Mucosa of descending colon (tissue), 3 donors: ENCODE results near the gene TMEM247. TPM values are rescaled to one million over a fixed set of nuclear protein-coding genes. Genes with fewer than 3 reads are reported as not detected.

ENCODE experiments used
- ATAC-seq: fragments of 200-7000 bp; cut with Tn5 transposase; one replicate; pipeline ENCODE4 v1.9.1; 2020; ENCODE audit warnings: mild to moderate bottlenecking, moderate library complexity
- DNase-seq, 3 donors: peaks; one replicate each; pipeline ENCODE4 v3.0.0-alpha.2; 2020
- H3K36me3 ChIP-seq: fragments of 200-600 bp; one replicate; pipeline ENCODE4 v1.8.0; 2021; ENCODE audit warnings: low read depth, mild to moderate bottlenecking
- H3K4me1 ChIP-seq: fragments of 200-600 bp; one replicate; pipeline ENCODE4 v1.8.0; 2021; ENCODE audit warnings: low read depth, mild to moderate bottlenecking
- H3K4me3 ChIP-seq: fragments of 200-600 bp; one replicate; pipeline ENCODE4 v1.8.0; 2021; ENCODE audit warnings: mild to moderate bottlenecking
- H3K9me3 ChIP-seq: fragments of 200-600 bp; one replicate; pipeline ENCODE4 v1.8.0; 2021; ENCODE audit warnings: mild to moderate bottlenecking
- CTCF ChIP-seq: fragments of 200-600 bp; IDR thresholded peaks from one replicate; pipeline ENCODE4 v1.8.0; 2022; ENCODE audit warnings: antibody characterized with exemption, mild to moderate bottlenecking
- intact Hi-C, 2 donors: fragments of 100-400 bp; cut with DNase I in 1 of 2; cut with micrococcal nuclease in 1 of 2; formaldehyde crosslinking; loops; one replicate each; pipeline versions ENCODE4 v1.11.0 to v1.11.1; 2022; cut with DNase I, micrococcal nuclease
- total RNA-seq, 3 donors: library from RNA; stranded (reverse); fragmentation: NEBNext Ultra II Directional in 2 of 3; extraction: Animal tissue kit (Norgen Biotek cat#: 25700) in 2 of 3; gene quantifications; one replicate each; pipeline versions ENCODE4 v1.2.1 to v1.2.4, GENCODE V29; 2021 to 2023
- donor health status: DM: no; HTN: no; CAD: no; lungs with moderate emphysema.
- donor health status: DM: no; HTN: no; CAD: no.
- donor health status: DM: no; HTN: yes; CAD: no.

The TMEM247 gene
- total RNA-seq, 3 donors from 2014 or later = not detected

DNA sequence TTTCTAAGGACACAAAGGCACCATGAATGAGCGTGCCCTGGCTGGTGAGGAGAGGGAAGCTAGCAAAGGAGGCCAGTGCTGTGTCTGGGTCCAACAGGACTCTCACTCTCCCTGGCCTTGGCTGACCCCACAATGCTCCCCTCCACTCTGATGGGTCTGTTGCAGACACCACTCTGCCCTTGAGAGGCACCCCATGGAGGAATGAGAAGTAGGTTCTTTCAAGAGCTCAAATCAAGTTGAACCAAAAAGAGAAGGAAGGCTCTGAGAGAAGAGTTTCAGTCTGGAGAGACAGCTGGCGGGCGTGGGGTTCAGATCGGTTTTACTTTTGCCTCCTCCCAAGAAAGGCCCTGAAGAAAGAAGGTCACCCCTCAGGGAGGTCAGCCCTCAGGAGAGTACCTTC is 18.4 kb downstream of the TMEM247 start:
- Histone ChIP-seq H3K4me3 (no peak overlapping the region), H3K36me3 (no peaks in the 10 kb centered on the region), H3K4me1 (no peaks in the 10 kb centered on the region), H3K9me3 (no peaks in the 10 kb centered on the region)
- DNase-seq (no peak), ATAC-seq (no peak)
- no peak for TF ChIP-seq CTCF
- intact Hi-C loops = no loop called here

GRCh38 chr2:46498681-46499080 is 19.3 kb downstream of the TMEM247 start:
- ATAC-seq = no peak

DNA sequence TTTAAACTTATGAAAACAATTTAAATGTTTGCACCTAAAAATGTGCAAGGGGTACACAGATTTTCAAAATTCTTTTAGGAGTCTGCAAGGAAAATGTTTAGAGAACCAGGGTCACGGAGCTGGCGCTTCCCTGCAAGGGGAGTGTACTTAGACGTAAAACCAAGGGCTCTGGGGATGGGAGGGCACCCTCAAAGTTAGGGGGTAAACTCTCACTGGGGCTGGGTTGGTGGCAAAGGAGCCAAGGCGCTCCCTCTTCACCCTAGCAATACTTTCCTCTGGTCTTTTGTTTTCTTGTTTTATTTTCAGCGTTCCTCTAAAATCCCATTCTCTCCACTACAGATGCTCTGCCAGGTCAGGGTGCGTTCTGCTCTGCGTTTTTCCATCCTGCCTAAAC is 20.0 kb downstream of the TMEM247 start:
- ATAC-seq = no peak
- H3K36me3 ChIP-seq = no peaks in the 10 kb centered on the region
- no peaks in the 10 kb centered on the region for H3K9me3 ChIP-seq
- intact Hi-C loops = no loop called here
- no peak overlapping the region for H3K4me3 ChIP-seq
- DNase-seq = no peak
- H3K4me1 ChIP-seq = no peaks in the 10 kb centered on the region
- TF ChIP-seq CTCF = no peak

More at GRCh38 chr2:46498681-46499080, 19.3 kb downstream of the TMEM247 start:
- Histone ChIP-seq H3K36me3 (no peaks in the 10 kb centered on the region), H3K4me3 (no peak overlapping the region), H3K9me3 (no peaks in the 10 kb centered on the region), H3K4me1 (no peaks in the 10 kb centered on the region)
- intact Hi-C loops = no loop called here
- no peak for DNase-seq
- no peak for TF ChIP-seq CTCF

DNA sequence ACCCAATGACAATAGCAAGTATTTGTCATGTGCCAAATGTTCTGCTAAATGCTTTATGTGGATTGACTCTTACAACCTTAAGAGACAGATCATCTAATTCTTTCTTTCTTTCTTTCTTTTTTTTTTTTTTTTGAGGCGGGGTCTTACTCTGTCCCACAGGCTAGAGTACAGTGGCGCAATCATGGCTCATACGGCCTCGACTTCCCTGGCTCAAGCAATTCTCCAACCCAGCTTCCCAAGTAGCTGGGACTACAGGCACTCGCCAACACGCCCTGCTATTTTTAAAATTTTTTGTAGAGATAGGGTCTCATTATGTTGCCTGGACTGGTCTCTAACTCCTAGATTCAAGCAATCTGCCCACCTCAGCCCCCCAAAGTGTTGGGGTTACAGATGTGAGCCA is 21.4 kb downstream of the TMEM247 start:
- no peak for ATAC-seq
- Histone ChIP-seq H3K4me3 (no peak overlapping the region), H3K36me3 (no peaks in the 10 kb centered on the region), H3K9me3 (no peaks in the 10 kb centered on the region), H3K4me1 (no peaks in the 10 kb centered on the region)
- intact Hi-C loops = no loop called here
- TF ChIP-seq CTCF = no peak
- no peak for DNase-seq

GRCh38 chr2:46502291-46502885 is 23.0 kb downstream of the TMEM247 start:
- intact Hi-C loops = no loop called here
- Histone ChIP-seq H3K36me3 (no peaks in the 10 kb centered on the region), H3K4me1 (no peaks in the 10 kb centered on the region), H3K9me3 (no peaks in the 10 kb centered on the region), H3K4me3 (no peak overlapping the region)
- TF ChIP-seq CTCF = no peak
- no peak for DNase-seq
- ATAC-seq = no peak

DNA sequence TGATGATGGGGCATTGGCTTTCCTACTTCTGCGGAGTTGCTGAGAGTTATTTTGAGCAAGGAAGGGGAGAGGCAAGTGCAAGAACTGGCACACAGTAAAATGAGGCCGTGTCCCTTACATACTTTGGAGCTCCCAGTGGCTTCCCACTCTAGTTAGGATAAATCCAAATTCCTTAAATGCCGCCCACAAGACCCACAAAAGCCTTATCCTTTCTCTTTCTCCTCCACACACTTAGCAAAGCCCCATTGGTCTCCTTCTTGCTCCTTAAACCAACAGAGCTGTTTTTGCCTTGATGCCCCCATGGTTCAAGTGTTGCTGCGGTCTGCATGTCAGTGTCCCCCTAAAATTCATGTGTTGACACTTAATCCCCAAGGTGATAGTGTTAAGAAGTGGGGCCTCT is 24.3 kb downstream of the TMEM247 start:
- H3K36me3 ChIP-seq = no peaks in the 10 kb centered on the region
- H3K4me3 ChIP-seq = no peak overlapping the region
- no peaks in the 10 kb centered on the region for H3K4me1 ChIP-seq
- no peak for DNase-seq
- intact Hi-C loops = no loop called here
- TF ChIP-seq CTCF = no peak
- H3K9me3 ChIP-seq = no peaks in the 10 kb centered on the region
- ATAC-seq = no peak
